ENCODE measurements around the gene SMNDC1.
A peak's percentile ranks its signal among the peaks of the same experiment; 100 is the strongest.

Gene SMNDC1

GRCh38 chr10:110344622-110345021 lies 39.9 kb upstream of the SMNDC1 start:
- Histone ChIP-seq H2AFZ (ENCODE audit: low read length) (no peak overlapping the region), H4K20me1 (ENCODE audit: insufficient read depth, low read length) (no peaks in the 10 kb centered on the region), H3K4me2 (ENCODE audit: low read depth, low read length) (peak overlapping the region; percentile 24), H3K4me1 (ENCODE audit: low read length) (peaks cover 65% of the 10 kb centered on the region), H3K4me3 (ENCODE audit: low read length) (no peak overlapping the region), H3F3A (ENCODE audit: insufficient read depth, low read length) (peaks cover 27% of the 10 kb centered on the region), H3K36me3 (replicated peaks; ENCODE audit: insufficient read depth, low read length) (no peaks in the 10 kb centered on the region), H3K27ac (ENCODE audit: low read length) (peak overlapping the region; percentile 34; the same call in 1 of the 2 replicates), H3K27me3 (replicated peaks; ENCODE audit: insufficient read depth, low read length) (0 out of 2 replicates have a peak, but pooled peaks cover 11% of the 10 kb centered on the region), H3K9ac (ENCODE audit: low read length) (no peak overlapping the region), H3K9me2 (replicated peaks; ENCODE audit: insufficient read depth, low read length) (no peaks in the 10 kb centered on the region), H3K79me2 (ENCODE audit: low read length) (no peaks in the 10 kb centered on the region), H3K9me3 (replicated peaks; ENCODE audit: insufficient read depth, low read length) (no peaks in the 10 kb centered on the region)
- no peak for TF ChIP-seq EZH2phosphoT487 (IDR thresholded peaks at IDR 0.05; ENCODE audit: low read length)
- TF ChIP-seq CTCF (IDR thresholded peaks at IDR 0.05; ENCODE audit: low read length): no peak
- TF ChIP-seq EZH2 (optimal IDR thresholded peaks at IDR 0.05; ENCODE audit: low read depth, low read length): no peak
- DNase-seq: peak; percentile 79

- TF ChIP-seq EZH2 (optimal IDR thresholded peaks at IDR 0.05; ENCODE audit: low read depth, low read length): no peak
- no peak for TF ChIP-seq EZH2phosphoT487 (IDR thresholded peaks at IDR 0.05; ENCODE audit: low read length)
- TF ChIP-seq CTCF (IDR thresholded peaks at IDR 0.05; ENCODE audit: low read length): no peak
- Histone ChIP-seq H3K4me1 (ENCODE audit: low read length) (peaks cover 65% of the 10 kb centered on the region), H3K79me2 (ENCODE audit: low read length) (no peaks in the 10 kb centered on the region), H3K27me3 (replicated peaks; ENCODE audit: insufficient read depth, low read length) (0 out of 2 replicates have a peak, but pooled peaks cover 11% of the 10 kb centered on the region), H4K20me1 (ENCODE audit: insufficient read depth, low read length) (no peaks in the 10 kb centered on the region), H3K9ac (ENCODE audit: low read length) (no peak overlapping the region), H3K4me2 (ENCODE audit: low read depth, low read length) (peak overlapping the region; percentile 24; the same call in 1 of the 2 replicates), H3K9me3 (replicated peaks; ENCODE audit: insufficient read depth, low read length) (no peaks in the 10 kb centered on the region), H3K4me3 (ENCODE audit: low read length) (no peak overlapping the region), H3K27ac (ENCODE audit: low read length) (no peak overlapping the region), H3F3A (ENCODE audit: insufficient read depth, low read length) (peaks cover 27% of the 10 kb centered on the region), H3K36me3 (replicated peaks; ENCODE audit: insufficient read depth, low read length) (no peaks in the 10 kb centered on the region), H3K9me2 (replicated peaks; ENCODE audit: insufficient read depth, low read length) (no peaks in the 10 kb centered on the region), H2AFZ (ENCODE audit: low read length) (no peak overlapping the region)
- no peak for DNase-seq
Observed at GRCh38 chr10:110343947-110344346, 39.2 kb upstream of the SMNDC1 start.

- TF ChIP-seq EZH2 (optimal IDR thresholded peaks at IDR 0.05; ENCODE audit: low read depth, low read length): no peak
- TF ChIP-seq CTCF (IDR thresholded peaks at IDR 0.05; ENCODE audit: low read length): no peak
- no peak for TF ChIP-seq EZH2phosphoT487 (IDR thresholded peaks at IDR 0.05; ENCODE audit: low read length)
Observed at GRCh38 chr10:110340816-110341215, 36.1 kb upstream of the SMNDC1 start.

More at GRCh38 chr10:110340816-110341215, 36.1 kb upstream of the SMNDC1 start:
- Histone ChIP-seq H3K27ac (ENCODE audit: low read length) (no peak overlapping the region), H3K36me3 (replicated peaks; ENCODE audit: insufficient read depth, low read length) (no peaks in the 10 kb centered on the region), H3K4me1 (ENCODE audit: low read length) (peaks cover 49% of the 10 kb centered on the region), H3K79me2 (ENCODE audit: low read length) (no peaks in the 10 kb centered on the region), H3F3A (ENCODE audit: insufficient read depth, low read length) (peaks cover 27% of the 10 kb centered on the region), H3K9me2 (replicated peaks; ENCODE audit: insufficient read depth, low read length) (no peaks in the 10 kb centered on the region), H3K27me3 (replicated peaks; ENCODE audit: insufficient read depth, low read length) (0 out of 2 replicates have a peak, but pooled peaks cover 11% of the 10 kb centered on the region), H3K9me3 (replicated peaks; ENCODE audit: insufficient read depth, low read length) (no peaks in the 10 kb centered on the region), H4K20me1 (ENCODE audit: insufficient read depth, low read length) (no peaks in the 10 kb centered on the region), H2AFZ (ENCODE audit: low read length) (no peak overlapping the region), H3K4me2 (ENCODE audit: low read depth, low read length) (no peak overlapping the region), H3K4me3 (ENCODE audit: low read length) (no peak overlapping the region), H3K9ac (ENCODE audit: low read length) (no peak overlapping the region)
- no peak for DNase-seq

Measured in MM.1S (cell line).